HG02970 (cell line): ENCODE measurements around the gene TMEM170B.
"Not testable (repeated sequence)": the region's sequence is repeated elsewhere in the genome, so short reads cannot be mapped to it uniquely, and the experiment has no call there.

ENCODE experiments used
- ATAC-seq: cut with Tn5 transposase; IDR thresholded peaks from one replicate; pipeline ENCODE4 v1.9.1; 2021; ENCODE audit warnings: mild to moderate bottlenecking, moderate library complexity, moderate number of reproducible peaks; ENCODE audit not compliant: unreplicated experiment, low FRiP score

The TMEM170B gene

GRCh38 chr6:11527274-11527870 is 10.2 kb upstream of the TMEM170B start:
- ATAC-seq, result no peak

- ATAC-seq, result no peak
These were observed 8.6 kb upstream of the TMEM170B start for GRCh38 chr6:11528996-11529395.

- ATAC-seq, result no peak
These were observed 5.5 kb upstream of the TMEM170B start for GRCh38 chr6:11532097-11532496.

- no peak for ATAC-seq
These were observed 3.0 kb upstream of the TMEM170B start for GRCh38 chr6:11534561-11534960.

GRCh38 chr6:11535801-11536230 is 1.7 kb upstream of the TMEM170B start:
- ATAC-seq, result no peak

- no peak for ATAC-seq
These were observed 754 bp upstream of the TMEM170B start for GRCh38 chr6:11536795-11537194.

- peak; percentile 10 for ATAC-seq
These were observed 686 bp downstream of the TMEM170B start for GRCh38 chr6:11538052-11538818.

- ATAC-seq, result no peak
These were observed 1.4 kb downstream of the TMEM170B start for GRCh38 chr6:11538819-11539468.

- no peak for ATAC-seq
These were observed 5.3 kb downstream of the TMEM170B start for GRCh38 chr6:11542863-11543262.

GRCh38 chr6:11543919-11544518 is 6.5 kb downstream of the TMEM170B start:
- ATAC-seq, result no peak

- ATAC-seq, result not testable (repeated sequence)
These were observed 10.3 kb downstream of the TMEM170B start for GRCh38 chr6:11547846-11548245.

- ATAC-seq, result not testable (repeated sequence)
These were observed 11.0 kb downstream of the TMEM170B start for GRCh38 chr6:11548578-11548977.

- ATAC-seq, result no peak
These were observed 13.5 kb downstream of the TMEM170B start for GRCh38 chr6:11551053-11551452.

- no peak for ATAC-seq
These were observed 14.9 kb downstream of the TMEM170B start for GRCh38 chr6:11552442-11552841.

GRCh38 chr6:11553824-11554223 is 16.3 kb downstream of the TMEM170B start:
- ATAC-seq, result no peak

GRCh38 chr6:11556309-11556708 is 18.8 kb downstream of the TMEM170B start:
- no peak for ATAC-seq

- no peak for ATAC-seq
These were observed 26.2 kb downstream of the TMEM170B start for GRCh38 chr6:11563793-11564192.

- no peak for ATAC-seq
These were observed 29.1 kb downstream of the TMEM170B start for GRCh38 chr6:11566609-11567008.

- ATAC-seq, result no peak
These were observed 33.5 kb downstream of the TMEM170B start for GRCh38 chr6:11571073-11571472.

- ATAC-seq, result peak; percentile 76
These were observed 38.0 kb downstream of the TMEM170B start for GRCh38 chr6:11575408-11576033.
